PC-3 (cell line): ENCODE results near the gene ANG. TPM values are rescaled to one million over a fixed set of nuclear protein-coding genes. Genes with fewer than 3 reads are reported as not detected.

Source experiments
- ATAC-seq: fragments of 200-7000 bp; cut with Tn5 transposase; 2 replicates; pipeline ENCODE4 v1.9.1; 2020; ENCODE audit warnings: mild to moderate bottlenecking, moderate library complexity
- BruUV-seq: library from RNA; stranded (reverse); fragments of 400-500 nt; replicated peaks from 2 replicates; lab custom pipeline; 2021; lab: Mats Ljungman, UMichigan
- CTCF ChIA-PET: fragments of 300-600 bp; sonication (Branson Sonifier 250); formaldehyde crosslinking; loops from one replicate; lab custom pipeline; 2022; ENCODE audit warnings: antibody characterized with exemption; lab: Charles Lee
- POLR2A ChIA-PET: fragments of 300-600 bp; sonication (Branson Sonifier 250); formaldehyde crosslinking; loops from one replicate; lab custom pipeline; 2022; ENCODE audit warnings: antibody characterized with exemption; ENCODE audit not compliant: unreplicated experiment; lab: Charles Lee
- DNase-seq: peaks from one replicate; pipeline ENCODE4 v3.0.0-alpha.2; 2015
- H2AFZ ChIP-seq: fragments of 300-600 bp; sonication (generic); 2 replicates; pipeline ENCODE4 v1.6.0; 2016; ENCODE audit warnings: antibody characterized with exemption, low read length
- H3F3A ChIP-seq: fragments of 300-600 bp; sonication (generic); one replicate; pipeline ENCODE4 v1.6.0; 2017; ENCODE audit warnings: antibody characterized with exemption, low read length, control low read depth, mild to moderate bottlenecking; ENCODE audit not compliant: unreplicated experiment
- H3K27ac ChIP-seq: fragments of 300-600 bp; sonication (generic); 2 replicates; pipeline ENCODE4 v1.5.1; 2016; ENCODE audit warnings: mild to moderate bottlenecking, low read length
- H3K27me3 ChIP-seq: fragments of 300-600 bp; sonication (generic); 2 replicates; pipeline ENCODE4 v1.6.1; 2016; ENCODE audit warnings: low read length, mixed read lengths
- H3K36me3 ChIP-seq: fragments of 300-600 bp; sonication (generic); 2 replicates; pipeline ENCODE4 v1.6.1; 2016; ENCODE audit warnings: low read depth, mixed run types, low read length, mixed read lengths
- H3K4me1 ChIP-seq: fragments of 300-600 bp; sonication (generic); 2 replicates; pipeline ENCODE4 v1.5.1; 2016; ENCODE audit warnings: low read length; ENCODE audit not compliant: insufficient read depth
- H3K4me2 ChIP-seq: fragments of 300-600 bp; sonication (generic); 2 replicates; pipeline ENCODE4 v1.6.0; 2016; ENCODE audit warnings: low read length
- H3K4me3 ChIP-seq: fragments of 300-600 bp; sonication (generic); 2 replicates; pipeline ENCODE4 v1.5.1; 2016; ENCODE audit warnings: mild to moderate bottlenecking, low read length, mixed read lengths
- H3K79me2 ChIP-seq: fragments of 300-600 bp; sonication (generic); 2 replicates; pipeline ENCODE4 v1.6.1; 2017; ENCODE audit warnings: low read length, mixed read lengths
- H3K9ac ChIP-seq: fragments of 300-600 bp; sonication (generic); 2 replicates; pipeline ENCODE4 v1.6.0; 2016; ENCODE audit warnings: mild to moderate bottlenecking, low read length
- H3K9me2 ChIP-seq: fragments of 300-600 bp; sonication (generic); replicated peaks from 2 replicates; pipeline ENCODE4 v1.6.1; 2016; ENCODE audit warnings: mixed run types, low read length, mixed read lengths
- H3K9me3 ChIP-seq: fragments of 300-600 bp; sonication (generic); 2 replicates; pipeline ENCODE4 v1.6.1; 2016; ENCODE audit warnings: low read length, mixed read lengths
- H4K20me1 ChIP-seq: fragments of 300-600 bp; sonication (generic); 2 replicates; pipeline ENCODE4 v1.6.1; 2016; ENCODE audit warnings: low read length, mixed read lengths
- CTCF ChIP-seq: fragments of 300-600 bp; sonication (generic); conservative IDR thresholded peaks from 2 replicates; pipeline ENCODE4 v1.5.1; 2017; ENCODE audit warnings: antibody characterized with exemption, low read depth, mild to moderate bottlenecking, low read length
- EZH2 ChIP-seq: fragments of 300-600 bp; sonication (generic); IDR thresholded peaks from one replicate; pipeline ENCODE4 v1.6.1; 2017; ENCODE audit warnings: antibody characterized with exemption, mild to moderate bottlenecking, low read length; ENCODE audit not compliant: unreplicated experiment
- EZH2phosphoT487 ChIP-seq: fragments of 300-600 bp; sonication (generic); IDR thresholded peaks from 2 replicates; pipeline ENCODE4 v1.6.1; 2018; ENCODE audit warnings: mild to moderate bottlenecking, antibody characterized with exemption, low read length, borderline replicate concordance
- intact Hi-C: fragments of 100-400 bp; cut with micrococcal nuclease; formaldehyde crosslinking; loops from 2 replicates; pipeline ENCODE4 v1.9.0; 2023
- total RNA-seq: library from RNA; depleted of rRNA; stranded (reverse); fragments of >200 nt; gene quantifications from 2 replicates; pipeline ENCODE4 v1.2.3, GENCODE V29; 2014

Gene ANG
- total RNA-seq, 1 experiment from 2014 or later = 4.8 TPM

GRCh38 chr14:20687362-20688166, 1.0 kb upstream of the ANG start:
- Histone ChIP-seq H4K20me1 (no peaks in the 10 kb centered on the region), H3K9me2 (no peaks in the 10 kb centered on the region), H3K4me3 (no peak overlapping the region), H3K36me3 (no peaks in the 10 kb centered on the region), H3K27me3 (no peaks in the 10 kb centered on the region), H3K4me2 (no peak overlapping the region), H3F3A (no peaks in the 10 kb centered on the region), H3K27ac (no peak overlapping the region), H3K9me3 (no peaks in the 10 kb centered on the region), H3K9ac (no peak overlapping the region), H3K79me2 (no peaks in the 10 kb centered on the region), H3K4me1 (peaks cover 5% of the 10 kb centered on the region), H2AFZ (no peak overlapping the region)
- no peak for ATAC-seq
- ChIA-PET POLR2A (no interaction called here), CTCF (no interaction called here)
- TF ChIP-seq EZH2phosphoT487 (no peak), EZH2 (no peak), CTCF (no peak)
- DNase-seq = no peak
- no TSS peak for BruUV-seq
- intact Hi-C loops = no loop called here

- ChIA-PET POLR2A (no interaction called here), CTCF (interaction anchor here (0.5 to 1.4 kb wide), 13 partner anchors 9 to 348 kb away, joined by 3 to 10 read pairs (median 3); no protein-coding TSS in a partner anchor)
- peak overlapping the region; percentile 75 for H3K4me2 ChIP-seq
- no peak overlapping the region for H3K27ac ChIP-seq
- peak; percentile 86 for DNase-seq
- no peaks in the 10 kb centered on the region for H3K79me2 ChIP-seq
- intact Hi-C loops = loop anchor here (1.0 to 2.0 kb wide), 5 partner anchors 28 to 160 kb away; no protein-coding TSS in a partner anchor
- no peaks in the 10 kb centered on the region for H3F3A ChIP-seq
- no peaks in the 10 kb centered on the region for H3K27me3 ChIP-seq
- H3K4me3 ChIP-seq = peak overlapping the region; percentile 55
- TF ChIP-seq CTCF (peak; percentile 92), EZH2phosphoT487 (no peak)
- H3K4me1 ChIP-seq = no peaks in the 10 kb centered on the region
- no TSS peak for BruUV-seq
- H3K9ac ChIP-seq = no peak overlapping the region
- no peaks in the 10 kb centered on the region for H3K9me3 ChIP-seq
- no peaks in the 10 kb centered on the region for H3K9me2 ChIP-seq
- H3K36me3 ChIP-seq = no peaks in the 10 kb centered on the region
- ATAC-seq = peak; percentile 89
- peak overlapping the region; percentile 78 for H2AFZ ChIP-seq
- H4K20me1 ChIP-seq = no peaks in the 10 kb centered on the region
These were observed 2.5 kb downstream of the ANG start for GRCh38 chr14:20690848-20691640.
